Neuron (in vitro differentiated cells): ENCODE measurements around the gene CD7.

Experiments
- H2AFZ ChIP-seq: one replicate; pipeline ENCODE4 v1.6.1; 2013; ENCODE audit warnings: low read depth, mild to moderate bottlenecking, inconsistent platforms, low read length, moderate library complexity
- H3K27me3 ChIP-seq: one replicate; pipeline ENCODE4 v1.6.1; 2013; ENCODE audit warnings: low read length; ENCODE audit not compliant: insufficient read depth
- H3K36me3 ChIP-seq: one replicate; pipeline ENCODE4 v1.6.1; 2013; ENCODE audit warnings: low read length; ENCODE audit not compliant: insufficient read depth
- H3K4me1 ChIP-seq: one replicate; pipeline ENCODE4 v1.6.1; 2013; ENCODE audit warnings: low read length; ENCODE audit not compliant: insufficient read depth
- H3K4me3 ChIP-seq: 2 replicates; pipeline ENCODE4 v1.5.1; 2013; ENCODE audit warnings: mild to moderate bottlenecking, low read length, moderate library complexity
- H3K9me3 ChIP-seq: one replicate; pipeline ENCODE4 v1.6.1; 2013; ENCODE audit warnings: low read length

Gene CD7

DNA sequence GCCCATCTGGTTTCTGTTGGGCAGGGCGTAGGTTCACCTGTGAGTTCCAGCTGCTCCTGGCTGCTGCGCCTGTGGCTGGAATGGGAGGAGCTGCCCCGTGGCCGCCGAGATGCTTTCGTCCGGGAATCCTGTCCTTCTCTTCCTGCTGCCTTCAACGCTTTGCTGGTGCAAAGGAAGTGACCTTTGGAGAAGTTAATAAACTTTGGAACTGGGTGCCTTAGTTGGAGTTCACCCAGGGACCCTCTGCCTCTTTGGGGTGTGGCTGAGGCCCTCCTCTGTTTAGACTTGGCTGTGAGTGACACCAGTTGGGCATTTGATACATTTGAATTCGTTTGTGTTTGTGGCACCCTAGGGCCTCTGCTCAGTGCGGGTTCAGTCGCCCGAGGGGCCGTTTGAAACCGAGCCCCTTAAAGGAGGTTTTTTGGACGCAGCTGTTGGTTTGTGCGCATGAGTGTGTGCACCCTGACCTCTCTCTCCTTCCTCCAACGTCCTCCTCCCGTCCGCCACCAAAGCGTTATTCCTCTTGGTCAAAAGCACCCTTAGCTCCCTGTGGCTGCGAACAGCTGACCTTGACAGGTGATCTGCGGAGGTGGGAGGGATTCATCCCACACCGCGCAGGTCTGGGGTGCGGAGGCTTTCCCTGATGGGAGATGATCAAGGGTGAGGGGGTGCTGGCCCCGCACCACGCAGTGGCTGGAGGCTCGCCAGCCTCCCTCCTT lies 25.1 kb upstream of the CD7 start:
- Histone ChIP-seq H3K27me3 (no peaks in the 10 kb centered on the region), H2AFZ (no peak overlapping the region), H3K4me1 (peaks cover 16% of the 10 kb centered on the region), H3K36me3 (no peaks in the 10 kb centered on the region), H3K4me3 (no peak overlapping the region), H3K9me3 (no peaks in the 10 kb centered on the region)

GRCh38 chr17:82339634-82340580 lies 22.5 kb upstream of the CD7 start:
- H2AFZ ChIP-seq, result no peak overlapping the region
- H3K9me3 ChIP-seq, result no peaks in the 10 kb centered on the region
- no peaks in the 10 kb centered on the region for H3K36me3 ChIP-seq
- H3K4me1 ChIP-seq, result peaks cover 20% of the 10 kb centered on the region
- H3K27me3 ChIP-seq, result peaks cover 10% of the 10 kb centered on the region
- no peak overlapping the region for H3K4me3 ChIP-seq

DNA sequence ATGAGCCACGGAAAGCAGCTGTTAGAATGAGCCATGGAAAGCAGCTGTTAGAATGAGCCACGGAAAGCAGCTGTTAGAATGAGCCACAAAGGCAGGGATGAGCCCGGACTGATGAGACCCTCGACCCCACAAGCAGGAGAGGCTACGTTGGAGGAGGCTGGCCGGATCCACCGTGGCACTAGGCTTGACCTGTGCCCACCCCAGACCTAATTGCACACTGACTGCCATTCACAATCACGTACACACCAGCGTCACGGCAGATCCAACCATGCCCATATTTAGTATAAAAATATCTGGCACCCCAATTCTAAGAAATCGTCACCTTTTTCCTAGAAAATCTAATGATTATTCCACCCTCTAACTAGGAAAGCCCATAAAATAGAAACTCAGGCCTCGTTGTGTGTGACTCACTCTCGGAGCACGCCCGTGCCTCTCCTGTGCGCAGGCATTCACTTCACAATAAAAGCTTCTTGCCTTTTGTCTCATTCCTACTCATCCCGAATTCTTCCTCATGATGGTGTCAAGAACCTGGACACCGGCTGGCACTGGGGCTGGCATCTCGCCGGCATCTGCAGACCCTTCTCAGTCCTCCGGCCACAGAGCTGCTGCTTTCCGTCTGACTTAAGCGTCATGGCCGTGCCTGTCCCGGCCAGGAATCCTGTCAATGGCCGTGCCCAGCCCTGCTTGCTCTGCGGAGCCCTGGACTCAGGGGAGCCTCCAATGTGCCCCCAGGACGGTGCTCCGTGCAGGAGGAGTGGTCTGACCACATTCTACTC lies 21.6 kb upstream of the CD7 start:
- Histone ChIP-seq H3K27me3 (peaks cover 18% of the 10 kb centered on the region), H3K4me1 (peaks cover 22% of the 10 kb centered on the region), H3K4me3 (no peak overlapping the region), H2AFZ (no peak overlapping the region), H3K36me3 (no peaks in the 10 kb centered on the region), H3K9me3 (peaks cover 2% of the 10 kb centered on the region)

DNA sequence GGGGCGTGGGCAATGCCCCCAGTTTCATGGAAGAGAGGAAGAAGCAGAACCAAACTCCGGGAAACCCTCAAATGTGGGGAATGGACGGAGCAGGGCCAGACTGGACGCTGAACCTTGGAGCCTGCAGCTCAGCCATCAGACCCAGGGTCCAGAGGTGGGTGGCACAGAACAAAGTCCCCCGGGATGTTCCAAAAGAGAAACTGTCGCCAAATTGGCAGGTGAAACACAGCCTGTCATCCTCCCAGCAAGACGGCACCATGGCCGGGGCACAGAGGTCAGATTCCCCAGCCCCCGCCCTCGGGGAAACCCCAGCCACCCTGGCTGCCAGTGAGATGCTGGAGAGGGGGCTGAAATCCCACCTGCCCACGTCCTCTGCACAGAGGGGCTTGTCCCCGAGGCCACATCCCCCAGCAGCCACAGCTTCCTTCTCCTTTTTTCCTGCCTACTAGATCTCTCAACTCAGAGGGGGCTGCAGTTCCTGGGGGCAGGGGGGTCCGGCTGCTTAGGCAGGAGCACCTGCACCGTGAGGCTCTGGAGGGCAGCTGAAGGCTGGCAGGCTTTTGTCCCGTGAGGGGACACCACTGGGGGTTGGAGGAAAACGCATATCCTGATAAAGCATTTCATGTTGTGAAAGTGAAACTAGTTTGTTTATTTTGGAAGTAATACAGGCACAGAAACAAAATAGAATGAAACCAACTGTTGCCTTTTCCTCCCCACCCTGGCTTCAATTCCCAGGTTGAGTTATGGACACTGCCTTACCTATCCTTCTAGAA lies 17.4 kb upstream of the CD7 start:
- Histone ChIP-seq H3K36me3 (no peaks in the 10 kb centered on the region), H3K27me3 (peaks cover 60% of the 10 kb centered on the region), H2AFZ (no peak overlapping the region), H3K9me3 (peaks cover 10% of the 10 kb centered on the region), H3K4me3 (no peak overlapping the region), H3K4me1 (peaks cover 24% of the 10 kb centered on the region)

DNA sequence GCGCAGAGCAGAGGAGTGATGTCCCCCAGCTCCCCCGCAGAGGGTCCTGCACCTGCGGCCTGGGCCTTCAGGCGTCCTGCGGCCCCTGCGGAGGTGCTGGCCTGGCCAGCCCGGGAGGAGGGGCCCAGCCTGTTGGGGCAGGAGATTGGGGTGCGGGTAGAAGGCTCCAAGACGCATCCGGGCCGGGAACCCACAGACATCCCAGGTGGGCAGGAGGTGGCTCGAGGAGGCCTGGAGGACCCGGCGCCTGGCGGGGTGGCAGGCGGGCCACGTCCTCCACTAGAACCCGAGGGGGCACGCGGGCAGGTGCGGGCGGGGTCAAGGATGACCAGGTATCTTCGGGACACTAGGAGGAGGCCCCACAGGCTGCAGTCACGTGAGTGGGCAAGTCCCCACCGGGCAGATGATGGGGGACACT lies 16.8 kb upstream of the CD7 start:
- Histone ChIP-seq H3K4me1 (peaks cover 22% of the 10 kb centered on the region), H3K9me3 (peaks cover 10% of the 10 kb centered on the region), H3K36me3 (no peaks in the 10 kb centered on the region), H3K4me3 (no peak overlapping the region), H3K27me3 (peaks cover 66% of the 10 kb centered on the region), H2AFZ (no peak overlapping the region)

DNA sequence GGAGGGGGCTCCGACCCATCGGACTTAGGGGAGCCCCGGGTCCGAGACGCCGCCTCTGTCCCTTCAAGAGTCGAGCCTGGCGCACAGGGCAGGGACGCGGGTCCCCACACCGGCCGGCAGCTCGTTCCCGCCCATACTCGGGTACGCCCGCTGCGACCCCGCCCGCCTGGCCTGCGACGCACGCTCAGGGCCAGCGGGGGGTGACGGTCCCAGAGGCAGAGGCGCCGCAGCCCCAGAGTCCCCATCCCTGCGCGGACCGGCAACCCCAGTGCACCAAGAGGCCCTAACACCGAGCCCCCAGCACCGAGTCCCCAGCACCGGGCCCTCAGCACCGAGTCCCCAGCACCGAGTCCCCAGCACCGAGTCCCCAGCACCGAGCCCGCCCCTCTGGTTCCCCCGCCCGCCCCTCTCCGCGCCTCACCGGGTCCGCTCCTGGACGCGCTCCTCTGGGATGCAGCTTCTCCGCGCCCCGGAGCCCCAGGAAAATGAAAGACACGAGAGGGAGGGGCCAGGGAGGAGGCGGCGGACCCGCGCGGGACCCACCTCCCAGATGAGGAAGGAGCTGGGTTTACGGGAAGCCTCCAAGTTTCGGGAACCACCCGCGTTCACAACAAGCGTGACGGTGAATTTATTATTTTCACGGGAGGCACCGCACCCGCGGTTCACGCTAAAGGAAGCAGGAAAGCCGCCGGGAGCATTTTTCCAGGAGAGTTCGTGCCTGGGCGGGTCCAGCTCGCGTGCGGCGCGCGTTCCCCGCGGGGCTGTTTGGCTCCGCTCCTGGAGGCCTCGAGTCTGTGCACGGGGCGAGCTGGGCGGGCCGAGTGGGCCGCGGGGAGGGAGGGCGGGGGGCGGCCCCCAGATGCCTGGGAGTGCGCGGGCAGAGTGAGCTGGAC lies 16.1 kb upstream of the CD7 start, which contains the start of gene SECTM1:
TSS of gene SECTM1 (minus strand) at position 488 of the 893 bp plus-strand sequence. CDS start 6,526 bp downstream, outside the sequence.
- Histone ChIP-seq H2AFZ (no peak within 1 kb of the TSS), H3K4me3 (no peak within 1 kb of the TSS), H3K27me3 (peaks cover 73% of the 10 kb centered on the region), H3K4me1 (peaks cover 19% of the 10 kb centered on the region), H3K36me3 (no peaks in the 10 kb centered on the region), H3K9me3 (peaks cover 10% of the 10 kb centered on the region)

- Histone ChIP-seq H2AFZ (no peak overlapping the region), H3K27me3 (peaks cover 79% of the 10 kb centered on the region), H3K4me1 (peaks cover 22% of the 10 kb centered on the region), H3K4me3 (no peak overlapping the region), H3K36me3 (no peaks in the 10 kb centered on the region), H3K9me3 (peaks cover 10% of the 10 kb centered on the region)
These were observed 15.4 kb upstream of the CD7 start for GRCh38 chr17:82332669-82333278.

DNA sequence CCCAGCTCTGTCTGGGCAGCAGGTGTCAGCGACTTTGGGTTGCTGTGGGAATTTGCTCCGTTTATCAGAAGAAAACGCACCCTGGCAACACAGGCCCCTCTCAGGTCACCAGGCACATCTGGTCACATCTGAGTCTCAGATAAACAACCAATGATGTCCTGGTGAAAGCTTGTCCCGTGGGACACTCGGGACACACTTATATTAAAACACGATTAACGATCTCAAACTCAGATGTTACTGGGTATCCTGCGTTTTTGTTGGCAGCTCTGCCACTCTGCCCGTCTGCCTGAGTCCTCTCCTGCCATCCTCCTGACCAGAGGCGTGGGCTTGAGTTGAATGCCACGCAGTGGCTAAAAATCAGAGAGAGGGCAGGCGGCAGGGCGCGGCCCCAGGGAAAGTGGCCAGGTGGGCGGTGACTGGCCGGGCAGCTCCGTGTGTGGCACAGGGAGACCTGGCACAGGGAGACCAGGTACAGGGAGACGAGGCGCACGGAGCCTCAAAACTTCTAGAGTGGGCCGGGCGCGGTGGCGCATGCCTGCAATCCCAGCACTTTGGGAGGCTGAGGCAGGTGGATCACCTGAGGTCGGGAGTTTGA lies 14.0 kb upstream of the CD7 start:
- H3K4me3 ChIP-seq, result no peak overlapping the region
- peaks cover 10% of the 10 kb centered on the region for H3K9me3 ChIP-seq
- H2AFZ ChIP-seq, result no peak overlapping the region
- H3K4me1 ChIP-seq, result peaks cover 29% of the 10 kb centered on the region
- H3K36me3 ChIP-seq, result no peaks in the 10 kb centered on the region
- peaks cover 84% of the 10 kb centered on the region for H3K27me3 ChIP-seq

GRCh38 chr17:82330322-82331239 lies 13.2 kb upstream of the CD7 start:
- peaks cover 88% of the 10 kb centered on the region for H3K27me3 ChIP-seq
- no peak overlapping the region for H2AFZ ChIP-seq
- H3K36me3 ChIP-seq, result no peaks in the 10 kb centered on the region
- H3K4me3 ChIP-seq, result no peak overlapping the region
- H3K4me1 ChIP-seq, result peaks cover 24% of the 10 kb centered on the region
- H3K9me3 ChIP-seq, result peaks cover 11% of the 10 kb centered on the region

- Histone ChIP-seq H3K4me1 (peaks cover 24% of the 10 kb centered on the region), H3K27me3 (peaks cover 86% of the 10 kb centered on the region), H3K36me3 (no peaks in the 10 kb centered on the region), H2AFZ (no peak overlapping the region), H3K9me3 (peaks cover 11% of the 10 kb centered on the region), H3K4me3 (no peak overlapping the region)
These were observed 12.4 kb upstream of the CD7 start for GRCh38 chr17:82329683-82330321.
